Neural cell (in vitro differentiated cells): Measurements from ENCODE around the gene RRAS2.

Source experiments
- CTCF ChIP-seq: fragments of 450-650 bp; IDR thresholded peaks from 2 replicates; pipeline ENCODE4 v1.5.1; 2014; ENCODE audit warnings: antibody characterized with exemption, mild to moderate bottlenecking, moderate library complexity; ENCODE audit not compliant: poor library complexity, severe bottlenecking
- EP300 ChIP-seq: fragments of 450-650 bp; conservative IDR thresholded peaks from 2 replicates; pipeline ENCODE4 v1.6.1; 2014; ENCODE audit warnings: antibody characterized with exemption, mild to moderate bottlenecking, moderate library complexity; ENCODE audit not compliant: poor library complexity, severe bottlenecking
- POLR2AphosphoS5 ChIP-seq: IDR thresholded peaks from 2 replicates; pipeline ENCODE4 v1.6.1; 2012
- REST ChIP-seq: IDR thresholded peaks from 2 replicates; pipeline ENCODE4 v1.6.1; 2012; ENCODE audit warnings: borderline replicate concordance
- SMC3 ChIP-seq: fragments of 450-650 bp; conservative IDR thresholded peaks from 2 replicates; pipeline ENCODE4 v1.6.1; 2014; ENCODE audit warnings: antibody characterized with exemption, mild to moderate bottlenecking, moderate library complexity; ENCODE audit not compliant: poor library complexity

DNA sequence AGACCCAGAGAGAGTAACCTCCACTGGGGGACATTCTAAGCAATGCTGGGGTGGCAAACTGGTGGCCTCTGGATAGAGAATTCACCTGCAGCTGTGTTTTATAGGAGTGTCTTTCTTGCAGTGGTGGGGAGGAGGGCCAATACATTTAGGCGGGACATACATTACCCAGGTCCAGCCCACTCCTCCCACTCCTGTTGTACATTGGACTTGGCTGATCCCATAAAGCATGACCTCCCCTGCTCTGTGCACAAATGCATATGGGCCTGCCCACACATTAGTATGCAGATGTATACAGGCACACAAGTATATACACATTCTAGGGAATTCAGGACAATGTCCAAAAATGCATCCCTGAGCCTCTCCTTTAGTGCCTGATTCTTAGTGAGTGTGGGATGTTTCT is 99.1 kb downstream of the RRAS2 start:
- TF ChIP-seq CTCF (no peak), EP300 (no peak), SMC3 (no peak), REST (no peak), POLR2AphosphoS5 (no peak)
